CD4-positive, CD25-positive, alpha-beta regulatory T cell (primary cell): ENCODE measurements around the gene NT5C3B. TPM values are rescaled to one million over a fixed set of nuclear protein-coding genes. Genes with fewer than 3 reads are reported as not detected.
"Not testable (repeated sequence)": the region's sequence is repeated elsewhere in the genome, so short reads cannot be mapped to it uniquely, and the experiment has no call there.

ENCODE experiments used
- ATAC-seq, 2 donors: fragments of 150-1000 bp; cut with Tn5 transposase; one replicate each; pipeline ENCODE4 v1.10.0; 2021; ENCODE audit warnings: low read depth in 2 of 2, moderate number of reproducible peaks in 2 of 2, moderate library complexity in 1 of 2
- DNase-seq, 3 donors: peaks; one replicate each; pipeline versions ENCODE4 v3.0.0 to v3.0.0-alpha.2; 2012 to 2022; ENCODE audit warnings: mixed read lengths in 1 of 3
- H3K27ac ChIP-seq: one replicate; pipeline ENCODE4 v1.7.0; 2013; ENCODE audit warnings: mild to moderate bottlenecking, low read length; ENCODE audit not compliant: insufficient read depth, poor library complexity, severe bottlenecking
- H3K27me3 ChIP-seq: one replicate; pipeline ENCODE4 v1.7.0; 2013; ENCODE audit warnings: low read length; ENCODE audit not compliant: control insufficient read depth, insufficient read depth
- H3K36me3 ChIP-seq: one replicate; pipeline ENCODE4 v1.7.0; 2013; ENCODE audit warnings: mild to moderate bottlenecking, low read length, moderate library complexity; ENCODE audit not compliant: control insufficient read depth, insufficient read depth
- H3K4me1 ChIP-seq: 2 replicates; pipeline ENCODE4 v1.7.0; 2013; ENCODE audit warnings: mild to moderate bottlenecking, low read length; ENCODE audit not compliant: insufficient read depth, control insufficient read depth, poor library complexity, severe bottlenecking
- H3K4me3 ChIP-seq: one replicate; pipeline ENCODE4 v1.7.0; 2013; ENCODE audit warnings: low read depth, mild to moderate bottlenecking, low read length, moderate library complexity
- H3K9me3 ChIP-seq, 2 experiments: 1 replicate in 1 of 2; 2 replicates in 1 of 2; pipeline ENCODE4 v1.7.0; 2013; ENCODE audit warnings: low read length in 2 of 2, mild to moderate bottlenecking in 1 of 2, moderate library complexity in 1 of 2; ENCODE audit not compliant: control insufficient read depth in 2 of 2
- H3K27ac Mint-ChIP-seq, 3 donors: one replicate each; pipeline ENCODE4 v1.8.0; 2020 to 2022; ENCODE audit warnings: mild to moderate bottlenecking in 3 of 3, mixed read lengths in 3 of 3, moderate library complexity in 2 of 3
- H3K27me3 Mint-ChIP-seq: one replicate; pipeline ENCODE4 v1.8.0; 2022; ENCODE audit warnings: mild to moderate bottlenecking, mixed read lengths
- H3K36me3 Mint-ChIP-seq: one replicate; pipeline ENCODE4 v1.8.0; 2020; ENCODE audit warnings: mixed read lengths
- H3K4me1 Mint-ChIP-seq, 4 donors: one replicate each; pipeline ENCODE4 v1.8.0; 2020 to 2022; ENCODE audit warnings: mixed read lengths in 4 of 4, mild to moderate bottlenecking in 1 of 4
- H3K4me3 Mint-ChIP-seq, 4 donors: one replicate each; pipeline ENCODE4 v1.8.0; 2020 to 2022; ENCODE audit warnings: mild to moderate bottlenecking in 4 of 4, mixed read lengths in 4 of 4, moderate library complexity in 3 of 4
- H3K9me3 Mint-ChIP-seq, 7 donors: one replicate each; pipeline ENCODE4 v1.8.0; 2020 to 2022; ENCODE audit warnings: mixed read lengths in 7 of 7, mild to moderate bottlenecking in 3 of 7, moderate library complexity in 2 of 7
- polyA plus RNA-seq, 4 donors: library from polyadenylated mRNA; unstranded; fragments of 300-500 nt; fragmentation: Illumina TruSeq; gene quantifications; one replicate each; pipeline ENCODE4 v1.2.3, GENCODE V29; 2021
- total RNA-seq: library from RNA; stranded (reverse); gene quantifications from one replicate; pipeline ENCODE4 v1.2.3, GENCODE V29; 2022

The NT5C3B gene
- total and polyA plus RNA-seq, 5 donors from 2014 or later = 15.5 to 37.7 (median 17.9) TPM

DNA sequence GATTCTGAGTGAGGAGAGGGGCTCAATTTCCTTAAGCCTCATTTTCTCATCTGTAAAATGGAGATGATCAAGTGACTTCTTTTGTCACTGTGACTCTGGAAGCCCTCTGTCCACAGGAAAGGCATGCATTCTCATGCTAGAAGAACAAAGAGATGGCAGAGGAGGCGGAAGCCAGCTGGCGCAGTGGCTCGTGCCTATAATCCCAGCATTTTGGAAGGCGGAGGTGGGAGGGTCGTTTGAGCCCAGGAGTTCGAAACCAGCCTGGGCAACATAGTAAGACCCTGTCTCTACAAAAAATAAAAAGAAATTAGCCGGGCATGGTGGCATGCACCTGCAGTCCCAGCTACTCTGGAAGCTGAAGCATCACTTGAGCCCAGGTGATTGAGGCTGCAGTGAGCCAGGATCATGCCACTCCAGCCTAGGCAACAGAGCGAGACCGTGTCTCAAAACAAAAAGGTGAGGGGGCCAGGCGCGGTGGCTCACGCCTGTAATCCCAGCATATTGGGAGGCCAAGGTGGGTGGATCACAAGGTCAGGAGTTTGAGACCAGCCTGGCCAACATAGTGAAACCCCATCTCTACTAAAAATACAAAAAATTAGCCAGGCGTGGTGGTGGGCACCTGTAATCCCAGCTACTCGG lies 59.7 kb downstream of the NT5C3B start:
- H3K27ac Mint-ChIP-seq, H3K36me3 ChIP-seq, H3K27me3 ChIP-seq, H3K4me3 Mint-ChIP-seq, ATAC-seq, H3K9me3 Mint-ChIP-seq, H3K36me3 Mint-ChIP-seq, H3K27ac ChIP-seq, H3K4me1 ChIP-seq, H3K4me1 Mint-ChIP-seq, DNase-seq, H3K4me3 ChIP-seq, H3K9me3 ChIP-seq: not testable (repeated sequence)
- H3K27me3 Mint-ChIP-seq = peaks cover 12% of the 10 kb centered on the region

DNA sequence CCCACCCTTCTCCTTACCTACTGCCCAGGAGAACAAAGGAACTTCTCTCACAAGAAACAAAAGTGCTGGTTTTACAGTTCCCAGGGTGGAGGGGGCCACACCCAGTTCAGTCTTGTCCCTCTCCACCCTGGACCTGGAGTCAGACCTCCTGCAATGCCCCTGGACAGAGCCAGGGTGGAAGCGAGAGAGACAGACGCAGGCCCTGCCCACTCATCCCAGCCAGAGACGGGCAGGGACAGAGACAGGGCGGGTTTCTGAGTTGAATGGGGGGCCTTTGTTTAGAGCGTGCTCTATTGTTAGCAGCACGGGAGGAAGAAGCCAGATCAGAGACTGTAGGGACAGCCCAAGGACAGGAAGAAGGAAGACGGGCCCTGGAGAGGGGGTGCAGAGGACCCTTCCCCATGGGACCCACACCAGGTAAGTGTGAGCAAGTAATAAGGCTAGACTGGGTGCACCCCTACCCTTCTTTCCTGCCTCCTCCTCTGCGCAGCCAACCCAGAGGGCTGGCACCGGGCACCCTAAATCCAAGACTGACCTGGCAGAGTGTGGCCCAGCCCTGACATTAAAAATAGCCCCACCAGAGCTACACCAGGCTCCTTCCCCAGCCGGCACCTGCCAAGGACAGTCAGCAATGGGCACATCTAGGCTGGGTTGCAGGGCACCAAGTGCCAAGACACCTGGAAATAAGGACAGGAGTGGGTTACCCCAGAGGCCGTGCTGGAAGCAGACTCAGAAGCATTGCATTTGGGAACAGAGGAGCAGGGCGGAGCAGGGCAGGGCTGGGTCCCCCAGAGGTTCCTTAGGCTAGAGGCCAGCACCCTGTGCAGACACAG lies 60.4 kb downstream of the NT5C3B start:
- peaks cover 12% of the 10 kb centered on the region for H3K27me3 Mint-ChIP-seq
- H3K4me3 ChIP-seq = no peak overlapping the region
- no peak overlapping the region for H3K27ac ChIP-seq
- H3K36me3 ChIP-seq = no peaks in the 10 kb centered on the region
- H3K4me3 Mint-ChIP-seq = no peak overlapping the region
- no peak for DNase-seq
- no peaks in the 10 kb centered on the region for H3K4me1 ChIP-seq
- no peaks in the 10 kb centered on the region for H3K36me3 Mint-ChIP-seq
- ATAC-seq = no peak
- no peak overlapping the region for H3K27ac Mint-ChIP-seq
- no peaks in the 10 kb centered on the region for H3K27me3 ChIP-seq
- no peaks in the 10 kb centered on the region for H3K9me3 ChIP-seq
- H3K9me3 Mint-ChIP-seq = no peaks in the 10 kb centered on the region
- peaks cover 0 to 3% (median 0%) of the 10 kb centered on the region in 4 donors for H3K4me1 Mint-ChIP-seq

Other genes starting within 250 kb of the NT5C3B start
- not detected for gene KRT14, start 249.3 kb downstream of the NT5C3B start, total RNA-seq
- gene KRT14, start 249.3 kb downstream of the NT5C3B start, polyA plus RNA-seq = not detected
- gene KRT16, start 223.5 kb downstream of the NT5C3B start, total RNA-seq = not detected
- gene KRT16, start 223.5 kb downstream of the NT5C3B start, polyA plus RNA-seq = not detected
- not detected for gene KRT17, start 211.7 kb downstream of the NT5C3B start, total RNA-seq
- gene KRT17, start 211.7 kb downstream of the NT5C3B start, polyA plus RNA-seq = not detected
- 2,625 TPM for gene EIF1, start 147.3 kb downstream of the NT5C3B start, total RNA-seq
- 1,000 to 10,000 TPM; 1,357 to 1,617 (median 1,453) TPM for gene EIF1, start 147.3 kb downstream of the NT5C3B start, polyA plus RNA-seq
- gene GAST, start 123.9 kb downstream of the NT5C3B start, total RNA-seq = not detected
- not detected for gene GAST, start 123.9 kb downstream of the NT5C3B start, polyA plus RNA-seq
- 2.1 TPM for gene HAP1, start 101.6 kb downstream of the NT5C3B start, total RNA-seq
- under 1 TPM; 0.35 to 0.62 (median 0.49) TPM for gene HAP1, start 101.6 kb downstream of the NT5C3B start, polyA plus RNA-seq
- 1.3 TPM for gene JUP, start 49.5 kb downstream of the NT5C3B start, total RNA-seq
- gene JUP, start 49.5 kb downstream of the NT5C3B start, polyA plus RNA-seq = under 1 TPM in 2 of 4 donors, not detected in 2; 0.32 to 0.33 TPM
- 1.7 TPM for gene P3H4, start 24.3 kb downstream of the NT5C3B start, total RNA-seq
- gene P3H4, start 24.3 kb downstream of the NT5C3B start, polyA plus RNA-seq = 1 to 10 TPM in 3 of 4 donors, under 1 TPM in 1; 0.59 to 2.9 (median 2.5) TPM
- not detected for gene FKBP10, start 23.2 kb downstream of the NT5C3B start, total RNA-seq
- under 1 TPM in 1 of 4 donors, not detected in 3; 0.25 TPM for gene FKBP10, start 23.2 kb downstream of the NT5C3B start, polyA plus RNA-seq
- not detected for gene KLHL10, start 1.6 kb upstream of the NT5C3B start, total RNA-seq
- gene KLHL10, start 1.6 kb upstream of the NT5C3B start, polyA plus RNA-seq = under 1 TPM in 3 of 4 donors, not detected in 1; 0.19 to 0.25 (median 0.21) TPM
- gene KLHL11, start 29.2 kb upstream of the NT5C3B start, total RNA-seq = 21.7 TPM
- 10 to 100 TPM in 1 of 4 donors, 1 to 10 TPM in 3; 5.4 to 11.5 (median 6.7) TPM for gene KLHL11, start 29.2 kb upstream of the NT5C3B start, polyA plus RNA-seq
- gene ACLY, start 82.7 kb upstream of the NT5C3B start, total RNA-seq = 76.3 TPM
- gene ACLY, start 82.7 kb upstream of the NT5C3B start, polyA plus RNA-seq = 10 to 100 TPM; 50.3 to 56.8 (median 55.6) TPM
- gene ODAD4, start 94.4 kb upstream of the NT5C3B start, total RNA-seq = not detected
- gene ODAD4, start 94.4 kb upstream of the NT5C3B start, polyA plus RNA-seq = under 1 TPM in 3 of 4 donors, not detected in 1; 0.14 to 0.28 (median 0.15) TPM
- gene CNP, start 130.6 kb upstream of the NT5C3B start, total RNA-seq = 27.7 TPM
- 10 to 100 TPM; 26.9 to 44.3 (median 34.1) TPM for gene CNP, start 130.6 kb upstream of the NT5C3B start, polyA plus RNA-seq
- gene DNAJC7, start 181.2 kb upstream of the NT5C3B start, total RNA-seq = 149 TPM
- 10 to 100 TPM; 53.3 to 80.7 (median 67.2) TPM for gene DNAJC7, start 181.2 kb upstream of the NT5C3B start, polyA plus RNA-seq
- 14.6 TPM for gene NKIRAS2, start 183.9 kb upstream of the NT5C3B start, total RNA-seq
- gene NKIRAS2, start 183.9 kb upstream of the NT5C3B start, polyA plus RNA-seq = 10 to 100 TPM; 21.8 to 25.8 (median 23.0) TPM
- 0.27 TPM for gene C17orf113, start 214.4 kb upstream of the NT5C3B start, total RNA-seq
- under 1 TPM; 0.09 to 0.46 (median 0.38) TPM for gene C17orf113, start 214.4 kb upstream of the NT5C3B start, polyA plus RNA-seq